OCI-M1 (cell line): ENCODE results near the gene LAMTOR3.
A peak's percentile ranks its signal among the peaks of the same experiment; 100 is the strongest.

Experiments used
- DNase-seq: peaks from one replicate; lab custom pipeline; 2025; lab: John Stamatoyannopoulos, UW

The LAMTOR3 gene

GRCh38 chr4:99894161-99894997 lies at the start of gene LAMTOR3:
TSS of gene LAMTOR3 (minus strand) at chr4:99894427. CDS start at chr4:99893963, 464 bp downstream.
- peak; percentile 94 for DNase-seq

GRCh38 chr4:99938243-99938753 lies 44.1 kb upstream of the LAMTOR3 start:
- no peak for DNase-seq

GRCh38 chr4:99934891-99935290 lies 40.7 kb upstream of the LAMTOR3 start:
- no peak for DNase-seq

- no peak for DNase-seq
Measured at GRCh38 chr4:99927566-99927965, 33.3 kb upstream of the LAMTOR3 start.

- DNase-seq: no peak
Measured at GRCh38 chr4:99921174-99921573, 26.9 kb upstream of the LAMTOR3 start.

- DNase-seq: no peak
Measured at GRCh38 chr4:99918656-99919055, 24.4 kb upstream of the LAMTOR3 start.

GRCh38 chr4:99917575-99917974 lies 23.3 kb upstream of the LAMTOR3 start:
- no peak for DNase-seq

GRCh38 chr4:99915449-99915848 lies 21.2 kb upstream of the LAMTOR3 start:
- DNase-seq: no peak

GRCh38 chr4:99894998-99895397 lies 771 bp upstream of the LAMTOR3 start:
- DNase-seq: no peak

GRCh38 chr4:99893839-99894160 lies 427 bp downstream of the LAMTOR3 start:
- no peak for DNase-seq

GRCh38 chr4:99893029-99893428 lies 1.2 kb downstream of the LAMTOR3 start:
- no peak for DNase-seq

GRCh38 chr4:99891351-99891750 lies 2.9 kb downstream of the LAMTOR3 start:
- DNase-seq: peak; percentile 76

GRCh38 chr4:99887837-99888236 lies 6.4 kb downstream of the LAMTOR3 start:
- no peak for DNase-seq

- DNase-seq: no peak
Measured at GRCh38 chr4:99886146-99886545, 8.1 kb downstream of the LAMTOR3 start.

- DNase-seq: no peak
Measured at GRCh38 chr4:99885687-99886086, 8.5 kb downstream of the LAMTOR3 start.

- DNase-seq: peak; percentile 61
Measured at GRCh38 chr4:99885063-99885664, 9.1 kb downstream of the LAMTOR3 start.

- DNase-seq: no peak
Measured at GRCh38 chr4:99879458-99879857, 14.8 kb downstream of the LAMTOR3 start.

- DNase-seq: no peak
Measured at GRCh38 chr4:99878604-99879003, 15.6 kb downstream of the LAMTOR3 start.

- DNase-seq: no peak
Measured at GRCh38 chr4:99876946-99877345, 17.3 kb downstream of the LAMTOR3 start.

- no peak for DNase-seq
Measured at GRCh38 chr4:99875071-99875470, 19.2 kb downstream of the LAMTOR3 start.

GRCh38 chr4:99872570-99872969 lies 21.7 kb downstream of the LAMTOR3 start:
- no peak for DNase-seq

- DNase-seq: no peak
Measured at GRCh38 chr4:99868126-99868596, 26.1 kb downstream of the LAMTOR3 start.

GRCh38 chr4:99863804-99864203 lies 30.4 kb downstream of the LAMTOR3 start:
- DNase-seq: no peak
